OCI-LY3 (cell line): Measurements from ENCODE around the gene CACNA1G.

Experiments used
- H2AFZ ChIP-seq: fragments of 200-600, 300-600 bp; shearing (Covaris generic); 2 replicates; pipeline ENCODE4 v1.6.0; 2014; ENCODE audit warnings: antibody characterized with exemption, low read depth, low read length
- H3K27ac ChIP-seq: fragments of 200-600, 300-600 bp; sonication (generic); 2 replicates; pipeline ENCODE4 v1.5.1; 2014; ENCODE audit warnings: mild to moderate bottlenecking, low read length, moderate library complexity, mixed read lengths
- H3K27me3 ChIP-seq: fragments of 200-600, 300-600 bp; sonication (generic); 2 replicates; pipeline ENCODE4 v1.6.1; 2014; ENCODE audit warnings: low read depth, low read length, mixed read lengths
- H3K36me3 ChIP-seq: fragments of 200-600, 300-600 bp; sonication (generic); replicated peaks from 2 replicates; pipeline ENCODE3; 2014; ENCODE audit warnings: low read depth, low read length, mixed read lengths
- H3K4me1 ChIP-seq: fragments of 300-600, 200-600 bp; sonication (generic); 2 replicates; pipeline ENCODE4 v1.6.1; 2014; ENCODE audit warnings: low read length, mixed read lengths
- H3K4me2 ChIP-seq: fragments of 200-600, 300-600 bp; sonication (generic); 2 replicates; pipeline ENCODE4 v1.6.1; 2014; ENCODE audit warnings: low read length, mixed read lengths
- H3K4me3 ChIP-seq: fragments of 300-600, 200-600 bp; sonication (generic); 2 replicates; pipeline ENCODE4 v1.5.1; 2014; ENCODE audit warnings: antibody characterized with exemption, mild to moderate bottlenecking, low read length, moderate library complexity
- H3K79me2 ChIP-seq: fragments of 300-600, 200-600 bp; shearing (Covaris generic); 2 replicates; pipeline ENCODE4 v1.6.1; 2014; ENCODE audit warnings: mild to moderate bottlenecking, low read length, mixed read lengths
- H3K9ac ChIP-seq: fragments of 300-600, 200-600 bp; shearing (Covaris generic); 2 replicates; pipeline ENCODE4 v1.6.0; 2014; ENCODE audit warnings: mild to moderate bottlenecking, low read length, moderate library complexity
- H3K9me3 ChIP-seq: fragments of 200-600, 300-600 bp; shearing (Covaris generic); 2 replicates; pipeline ENCODE4 v1.6.1; 2014; ENCODE audit warnings: low read length, mixed read lengths; ENCODE audit not compliant: insufficient read depth
- H4K20me1 ChIP-seq: fragments of 200-600, 300-600 bp; sonication (generic); 2 replicates; pipeline ENCODE4 v1.6.1; 2016; ENCODE audit warnings: low read length, mixed read lengths; ENCODE audit not compliant: insufficient read depth
- CTCF ChIP-seq: fragments of 200-600, 300-600 bp; sonication (generic); IDR thresholded peaks from 2 replicates; pipeline ENCODE4 v1.5.1; 2014; ENCODE audit warnings: antibody characterized with exemption, low read length, low read depth
- EZH2phosphoT487 ChIP-seq: fragments of 200-600 bp; shearing (Covaris generic); IDR thresholded peaks from 2 replicates; pipeline ENCODE4 v1.6.1; 2018; ENCODE audit warnings: antibody characterized with exemption, mixed run types, low read depth

Gene CACNA1G

GRCh38 chr17:50551433-50551815 is 9.1 kb upstream of the CACNA1G start:
- Histone ChIP-seq H2AFZ (no peak overlapping the region), H3K9me3 (no peaks in the 10 kb centered on the region), H3K27ac (no peak overlapping the region)

GRCh38 chr17:50551884-50552283 is 8.6 kb upstream of the CACNA1G start:
- Histone ChIP-seq H3K36me3 (no peaks in the 10 kb centered on the region), H3K9ac (no peak overlapping the region), H3K4me2 (peak overlapping the region; percentile 12; the same call in 1 of the 2 replicates), H4K20me1 (no peaks in the 10 kb centered on the region), H3K4me3 (no peak overlapping the region), H3K4me1 (peaks cover 17% of the 10 kb centered on the region), H3K9me3 (no peaks in the 10 kb centered on the region), H3K27ac (no peak overlapping the region), H2AFZ (no peak overlapping the region), H3K27me3 (no peaks in the 10 kb centered on the region), H3K79me2 (no peaks in the 10 kb centered on the region)
- TF ChIP-seq EZH2phosphoT487 (no peak), CTCF (no peak)

More at GRCh38 chr17:50551433-50551815, 9.1 kb upstream of the CACNA1G start:
- Histone ChIP-seq H3K27me3 (peaks cover under 1% of the 10 kb centered on the region; the same call in 1 of the 2 replicates), H3K79me2 (no peaks in the 10 kb centered on the region), H3K9ac (no peak overlapping the region), H3K36me3 (no peaks in the 10 kb centered on the region), H4K20me1 (no peaks in the 10 kb centered on the region), H3K4me1 (peaks cover 17% of the 10 kb centered on the region), H3K4me3 (no peak overlapping the region), H3K4me2 (peak overlapping the region; percentile 12; the same call in 1 of the 2 replicates)
- no peak for TF ChIP-seq CTCF

- no peak overlapping the region for H3K27ac ChIP-seq
- H4K20me1 ChIP-seq: no peaks in the 10 kb centered on the region
- no peak overlapping the region for H2AFZ ChIP-seq
- H3K4me1 ChIP-seq: peaks cover 11% of the 10 kb centered on the region
- H3K4me2 ChIP-seq: no peak overlapping the region
- no peak overlapping the region for H3K4me3 ChIP-seq
- no peaks in the 10 kb centered on the region for H3K27me3 ChIP-seq
- TF ChIP-seq CTCF (no peak), EZH2phosphoT487 (no peak)
- no peak overlapping the region for H3K9ac ChIP-seq
- no peaks in the 10 kb centered on the region for H3K9me3 ChIP-seq
- no peaks in the 10 kb centered on the region for H3K36me3 ChIP-seq
- no peaks in the 10 kb centered on the region for H3K79me2 ChIP-seq
These were observed 6.3 kb upstream of the CACNA1G start for GRCh38 chr17:50554201-50554600.

GRCh38 chr17:50556803-50557202 is 3.7 kb upstream of the CACNA1G start:
- Histone ChIP-seq H3K4me1 (peaks cover 6% of the 10 kb centered on the region), H3K9me3 (no peaks in the 10 kb centered on the region), H3K79me2 (no peaks in the 10 kb centered on the region), H3K4me2 (no peak overlapping the region), H3K27me3 (no peaks in the 10 kb centered on the region), H4K20me1 (no peaks in the 10 kb centered on the region), H3K36me3 (no peaks in the 10 kb centered on the region), H3K9ac (no peak overlapping the region), H3K27ac (no peak overlapping the region), H2AFZ (no peak overlapping the region), H3K4me3 (no peak overlapping the region)
- TF ChIP-seq CTCF: no peak
- no peak for TF ChIP-seq EZH2phosphoT487
